SK-N-SH treated with all-trans-retinoic acid at 6 μM for 48 hours (cell line): ENCODE data around the gene LHFPL2.

Experiments
- ATAC-seq: fragments of 200-7000 bp; cut with Tn5 transposase; 3 replicates; pipeline ENCODE4 v1.9.1; 2020; ENCODE audit warnings: mild to moderate bottlenecking, moderate library complexity
- ARNTL ChIP-seq: fragments of 450-650 bp; formaldehyde crosslinking; IDR thresholded peaks from 2 replicates; pipeline ENCODE4 v1.5.0; 2020; ENCODE audit warnings: low read depth, mild to moderate bottlenecking, moderate library complexity, borderline replicate concordance
- BACH2 ChIP-seq: fragments of 250-450 bp; sonication (Bioruptor Pico); IDR thresholded peaks from 2 replicates; pipeline ENCODE4 v1.9.0; 2021; ENCODE audit warnings: mild to moderate bottlenecking, borderline replicate concordance
- CREB5 ChIP-seq: fragments of 250-450 bp; sonication (Bioruptor Pico); IDR thresholded peaks from 2 replicates; pipeline ENCODE4 v1.5.1; 2020; ENCODE audit warnings: low read depth, mild to moderate bottlenecking, moderate library complexity
- CSDC2 ChIP-seq: fragments of 250-450 bp; sonication (Bioruptor Pico); IDR thresholded peaks from 2 replicates; pipeline ENCODE4 v1.5.0; 2020; ENCODE audit warnings: mild to moderate bottlenecking, moderate library complexity
- ESRRG ChIP-seq: fragments of 250-450 bp; sonication (Bioruptor Pico); IDR thresholded peaks from 2 replicates; pipeline ENCODE4 v1.6.1; 2021; ENCODE audit warnings: mild to moderate bottlenecking
- GLIS3 ChIP-seq: fragments of 250-450 bp; sonication (Bioruptor Pico); IDR thresholded peaks from 2 replicates; pipeline ENCODE4 v1.5.0; 2020; ENCODE audit warnings: mild to moderate bottlenecking, moderate library complexity
- ISL1 ChIP-seq: fragments of 250-450 bp; sonication (Bioruptor Pico); IDR thresholded peaks from 2 replicates; pipeline ENCODE4 v2.1.2; 2022; ENCODE audit warnings: mild to moderate bottlenecking, moderate library complexity
- OSR1 ChIP-seq: fragments of 250-450 bp; sonication (Bioruptor Pico); IDR thresholded peaks from 2 replicates; pipeline ENCODE4 v1.8.0; 2022; ENCODE audit warnings: moderate library complexity, mild to moderate bottlenecking, inconsistent platforms
- PPARA ChIP-seq: fragments of 250-450 bp; sonication (Bioruptor Pico); IDR thresholded peaks from 2 replicates; pipeline ENCODE4 v1.5.0; 2020; ENCODE audit warnings: mild to moderate bottlenecking, borderline replicate concordance
- SNAI2 ChIP-seq: fragments of 250-450 bp; sonication (Bioruptor Pico); IDR thresholded peaks from 2 replicates; pipeline ENCODE4 v1.5.0; 2020; ENCODE audit warnings: mild to moderate bottlenecking, moderate library complexity
- TCF4 ChIP-seq: fragments of 250-450 bp; sonication (Bioruptor Pico); IDR thresholded peaks from 2 replicates; pipeline ENCODE4 v1.8.0; 2021; ENCODE audit warnings: mild to moderate bottlenecking, moderate library complexity, borderline replicate concordance
- TOX ChIP-seq: fragments of 250-450 bp; sonication (Bioruptor Pico); IDR thresholded peaks from 2 replicates; pipeline ENCODE4 v1.8.0; 2021; ENCODE audit warnings: mild to moderate bottlenecking, moderate library complexity, borderline replicate concordance
- ZC3H10 ChIP-seq: fragments of 250-450 bp; sonication (Bioruptor Pico); IDR thresholded peaks from 2 replicates; pipeline ENCODE4 v1.5.1; 2021; ENCODE audit warnings: mild to moderate bottlenecking, moderate library complexity
- ZFP30 ChIP-seq: fragments of 450-650 bp; formaldehyde crosslinking; IDR thresholded peaks from 2 replicates; pipeline ENCODE4 v1.5.0; 2022; ENCODE audit warnings: mild to moderate bottlenecking, moderate library complexity
- ZNF565 ChIP-seq: fragments of 450-650 bp; formaldehyde crosslinking; conservative IDR thresholded peaks from 2 replicates; pipeline ENCODE4 v1.5.0; 2020; ENCODE audit warnings: low read depth, mild to moderate bottlenecking, moderate library complexity
- ZNF70 ChIP-seq: fragments of 450-650 bp; formaldehyde crosslinking; IDR thresholded peaks from 2 replicates; pipeline ENCODE4 v1.5.0; 2020; ENCODE audit warnings: mild to moderate bottlenecking, moderate library complexity
- ZNF8 ChIP-seq: fragments of 450-650 bp; formaldehyde crosslinking; IDR thresholded peaks from 2 replicates; pipeline ENCODE4 v1.5.0; 2020; ENCODE audit warnings: mild to moderate bottlenecking, moderate library complexity
- TF ChIP-seq, protein P1 (sequence below): fragments of 250-450 bp; sonication (Bioruptor Pico); IDR thresholded peaks from 2 replicates; pipeline ENCODE4 v1.5.1; 2021; ENCODE audit warnings: mild to moderate bottlenecking, moderate library complexity
- TF ChIP-seq, protein P2 (sequence below): fragments of 250-450 bp; sonication (Bioruptor Pico); IDR thresholded peaks from 2 replicates; pipeline ENCODE4 v1.8.0; 2021; ENCODE audit warnings: low read depth, mild to moderate bottlenecking, moderate library complexity, borderline replicate concordance
- TF ChIP-seq, protein P3 (sequence below): fragments of 250-450 bp; sonication (Bioruptor Pico); IDR thresholded peaks from 2 replicates; pipeline ENCODE4 v1.5.0; 2020; ENCODE audit warnings: mild to moderate bottlenecking, moderate library complexity
- TF ChIP-seq, protein P4 (sequence below): fragments of 250-450 bp; sonication (Bioruptor Pico); IDR thresholded peaks from 2 replicates; pipeline ENCODE4 v1.8.0; 2020; ENCODE audit warnings: mild to moderate bottlenecking, moderate library complexity, borderline replicate concordance

LHFPL2 gene

GRCh38 chr5:78511121-78511906 lies 137.3 kb downstream of the LHFPL2 start:
- no peak for ATAC-seq
- no peak for TF ChIP-seq ISL1 (CRISPR knock-in tag)

GRCh38 chr5:78509884-78510769 lies 138.4 kb downstream of the LHFPL2 start:
- TF ChIP-seq ZNF8 (CRISPR knock-in tag) (no peak), CREB5 (CRISPR knock-in tag) (no peak), ZNF565 (CRISPR knock-in tag) (no peak), PPARA (CRISPR knock-in tag) (no peak), TCF4 (no peak), CSDC2 (CRISPR knock-in tag) (no peak)

GRCh38 chr5:78509145-78509865 lies 139.3 kb downstream of the LHFPL2 start:
- no peak for ATAC-seq
- no peak for TF ChIP-seq OSR1
- TF ChIP-seq ZNF8 (CRISPR knock-in tag): no peak
- no peak for TF ChIP-seq SNAI2 (CRISPR knock-in tag)
- TF ChIP-seq ARNTL (CRISPR knock-in tag): no peak
- TF ChIP-seq TCF4: no peak
- no peak for TF ChIP-seq CREB5 (CRISPR knock-in tag)
- TF ChIP-seq, protein P1, sequence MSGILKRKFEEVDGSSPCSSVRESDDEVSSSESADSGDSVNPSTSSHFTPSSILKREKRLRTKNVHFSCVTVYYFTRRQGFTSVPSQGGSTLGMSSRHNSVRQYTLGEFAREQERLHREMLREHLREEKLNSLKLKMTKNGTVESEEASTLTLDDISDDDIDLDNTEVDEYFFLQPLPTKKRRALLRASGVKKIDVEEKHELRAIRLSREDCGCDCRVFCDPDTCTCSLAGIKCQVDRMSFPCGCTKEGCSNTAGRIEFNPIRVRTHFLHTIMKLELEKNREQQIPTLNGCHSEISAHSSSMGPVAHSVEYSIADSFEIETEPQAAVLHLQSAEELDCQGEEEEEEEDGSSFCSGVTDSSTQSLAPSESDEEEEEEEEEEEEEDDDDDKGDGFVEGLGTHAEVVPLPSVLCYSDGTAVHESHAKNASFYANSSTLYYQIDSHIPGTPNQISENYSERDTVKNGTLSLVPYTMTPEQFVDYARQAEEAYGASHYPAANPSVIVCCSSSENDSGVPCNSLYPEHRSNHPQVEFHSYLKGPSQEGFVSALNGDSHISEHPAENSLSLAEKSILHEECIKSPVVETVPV (CRISPR knock-in tag): no peak
- TF ChIP-seq, protein P2, sequence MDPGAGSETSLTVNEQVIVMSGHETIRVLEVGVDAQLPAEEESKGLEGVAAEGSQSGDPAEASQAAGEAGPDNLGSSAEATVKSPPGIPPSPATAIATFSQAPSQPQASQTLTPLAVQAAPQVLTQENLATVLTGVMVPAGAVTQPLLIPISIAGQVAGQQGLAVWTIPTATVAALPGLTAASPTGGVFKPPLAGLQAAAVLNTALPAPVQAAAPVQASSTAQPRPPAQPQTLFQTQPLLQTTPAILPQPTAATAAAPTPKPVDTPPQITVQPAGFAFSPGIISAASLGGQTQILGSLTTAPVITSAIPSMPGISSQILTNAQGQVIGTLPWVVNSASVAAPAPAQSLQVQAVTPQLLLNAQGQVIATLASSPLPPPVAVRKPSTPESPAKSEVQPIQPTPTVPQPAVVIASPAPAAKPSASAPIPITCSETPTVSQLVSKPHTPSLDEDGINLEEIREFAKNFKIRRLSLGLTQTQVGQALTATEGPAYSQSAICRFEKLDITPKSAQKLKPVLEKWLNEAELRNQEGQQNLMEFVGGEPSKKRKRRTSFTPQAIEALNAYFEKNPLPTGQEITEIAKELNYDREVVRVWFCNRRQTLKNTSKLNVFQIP: no peak
- TF ChIP-seq, protein P3, sequence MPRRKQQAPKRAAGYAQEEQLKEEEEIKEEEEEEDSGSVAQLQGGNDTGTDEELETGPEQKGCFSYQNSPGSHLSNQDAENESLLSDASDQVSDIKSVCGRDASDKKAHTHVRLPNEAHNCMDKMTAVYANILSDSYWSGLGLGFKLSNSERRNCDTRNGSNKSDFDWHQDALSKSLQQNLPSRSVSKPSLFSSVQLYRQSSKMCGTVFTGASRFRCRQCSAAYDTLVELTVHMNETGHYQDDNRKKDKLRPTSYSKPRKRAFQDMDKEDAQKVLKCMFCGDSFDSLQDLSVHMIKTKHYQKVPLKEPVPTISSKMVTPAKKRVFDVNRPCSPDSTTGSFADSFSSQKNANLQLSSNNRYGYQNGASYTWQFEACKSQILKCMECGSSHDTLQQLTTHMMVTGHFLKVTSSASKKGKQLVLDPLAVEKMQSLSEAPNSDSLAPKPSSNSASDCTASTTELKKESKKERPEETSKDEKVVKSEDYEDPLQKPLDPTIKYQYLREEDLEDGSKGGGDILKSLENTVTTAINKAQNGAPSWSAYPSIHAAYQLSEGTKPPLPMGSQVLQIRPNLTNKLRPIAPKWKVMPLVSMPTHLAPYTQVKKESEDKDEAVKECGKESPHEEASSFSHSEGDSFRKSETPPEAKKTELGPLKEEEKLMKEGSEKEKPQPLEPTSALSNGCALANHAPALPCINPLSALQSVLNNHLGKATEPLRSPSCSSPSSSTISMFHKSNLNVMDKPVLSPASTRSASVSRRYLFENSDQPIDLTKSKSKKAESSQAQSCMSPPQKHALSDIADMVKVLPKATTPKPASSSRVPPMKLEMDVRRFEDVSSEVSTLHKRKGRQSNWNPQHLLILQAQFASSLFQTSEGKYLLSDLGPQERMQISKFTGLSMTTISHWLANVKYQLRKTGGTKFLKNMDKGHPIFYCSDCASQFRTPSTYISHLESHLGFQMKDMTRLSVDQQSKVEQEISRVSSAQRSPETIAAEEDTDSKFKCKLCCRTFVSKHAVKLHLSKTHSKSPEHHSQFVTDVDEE: no peak
- no peak for TF ChIP-seq GLIS3 (CRISPR knock-in tag)
- TF ChIP-seq ZNF70 (CRISPR knock-in tag): no peak
- no peak for TF ChIP-seq BACH2 (CRISPR knock-in tag)
- TF ChIP-seq ZC3H10 (CRISPR knock-in tag): no peak
- TF ChIP-seq TOX (CRISPR knock-in tag): no peak
- TF ChIP-seq ESRRG: no peak
- no peak for TF ChIP-seq CSDC2 (CRISPR knock-in tag)
- no peak for TF ChIP-seq ZFP30 (CRISPR knock-in tag)
- TF ChIP-seq, protein P4, sequence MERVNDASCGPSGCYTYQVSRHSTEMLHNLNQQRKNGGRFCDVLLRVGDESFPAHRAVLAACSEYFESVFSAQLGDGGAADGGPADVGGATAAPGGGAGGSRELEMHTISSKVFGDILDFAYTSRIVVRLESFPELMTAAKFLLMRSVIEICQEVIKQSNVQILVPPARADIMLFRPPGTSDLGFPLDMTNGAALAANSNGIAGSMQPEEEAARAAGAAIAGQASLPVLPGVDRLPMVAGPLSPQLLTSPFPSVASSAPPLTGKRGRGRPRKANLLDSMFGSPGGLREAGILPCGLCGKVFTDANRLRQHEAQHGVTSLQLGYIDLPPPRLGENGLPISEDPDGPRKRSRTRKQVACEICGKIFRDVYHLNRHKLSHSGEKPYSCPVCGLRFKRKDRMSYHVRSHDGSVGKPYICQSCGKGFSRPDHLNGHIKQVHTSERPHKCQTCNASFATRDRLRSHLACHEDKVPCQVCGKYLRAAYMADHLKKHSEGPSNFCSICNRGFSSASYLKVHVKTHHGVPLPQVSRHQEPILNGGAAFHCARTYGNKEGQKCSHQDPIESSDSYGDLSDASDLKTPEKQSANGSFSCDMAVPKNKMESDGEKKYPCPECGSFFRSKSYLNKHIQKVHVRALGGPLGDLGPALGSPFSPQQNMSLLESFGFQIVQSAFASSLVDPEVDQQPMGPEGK (CRISPR knock-in tag): no peak
- TF ChIP-seq PPARA (CRISPR knock-in tag): no peak
- TF ChIP-seq, all 23 proteins: peak for 0

More at GRCh38 chr5:78509884-78510769, 138.4 kb downstream of the LHFPL2 start:
- no peak for ATAC-seq
